ENCODE data around the gene BICRA.

The BICRA gene

DNA sequence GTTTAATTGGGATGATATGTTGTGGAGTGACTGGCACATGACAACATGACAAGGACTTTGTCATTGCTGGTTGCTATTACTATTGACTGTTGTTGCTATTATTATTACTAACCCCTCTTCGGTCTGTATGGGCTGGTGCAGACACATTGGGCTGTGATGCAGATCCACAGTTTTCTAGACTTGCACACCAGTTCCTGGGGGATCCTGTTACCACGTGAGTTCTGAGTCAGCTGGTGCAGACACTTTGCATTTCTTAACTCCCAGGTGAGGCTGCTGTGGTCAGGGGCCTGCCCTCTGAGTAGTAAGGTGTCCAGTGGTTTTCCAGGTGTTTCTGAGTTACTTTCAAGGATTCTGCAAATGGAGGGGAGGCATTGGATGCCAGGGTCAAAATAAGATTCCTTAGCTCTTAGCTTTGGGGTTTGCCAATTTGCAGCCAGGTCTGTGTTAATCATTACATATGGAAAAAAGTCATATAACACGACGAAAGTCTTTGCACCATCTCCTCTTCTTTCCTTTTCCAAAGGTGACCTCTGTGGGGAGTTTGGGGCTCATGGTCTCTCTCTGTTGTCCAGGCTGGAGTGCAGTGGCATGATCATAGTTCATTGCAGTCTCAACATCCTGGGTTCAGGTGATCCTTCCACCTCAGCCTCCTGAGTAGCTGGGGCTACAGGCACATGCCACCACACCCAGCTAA, 19.3 kb downstream of the BICRA start:
- Histone ChIP-seq H3K27ac (ENCODE audit: low read length) (no peak overlapping the region), H3K4me1 (ENCODE audit: low read length) (no peaks in the 10 kb centered on the region), H3K9me2 (replicated peaks; ENCODE audit: insufficient read depth, low read length) (no peaks in the 10 kb centered on the region), H3K27me3 (replicated peaks; ENCODE audit: insufficient read depth, low read length) (no peaks in the 10 kb centered on the region), H3K9me3 (replicated peaks; ENCODE audit: insufficient read depth, low read length) (no peaks in the 10 kb centered on the region), H3K4me2 (ENCODE audit: low read depth, low read length) (no peak overlapping the region), H2AFZ (ENCODE audit: low read length) (no peak overlapping the region), H4K20me1 (ENCODE audit: insufficient read depth, low read length) (no peaks in the 10 kb centered on the region), H3F3A (ENCODE audit: insufficient read depth, low read length) (no peaks in the 10 kb centered on the region), H3K4me3 (ENCODE audit: low read length) (no peak overlapping the region), H3K79me2 (ENCODE audit: low read length) (peaks cover 44% of the 10 kb centered on the region), H3K36me3 (replicated peaks; ENCODE audit: insufficient read depth, low read length) (no peaks in the 10 kb centered on the region), H3K9ac (ENCODE audit: low read length) (no peak overlapping the region)
- no peak for DNase-seq
- TF ChIP-seq EZH2 (optimal IDR thresholded peaks at IDR 0.05; ENCODE audit: low read depth, low read length) (no peak), EZH2phosphoT487 (IDR thresholded peaks at IDR 0.05; ENCODE audit: low read length) (no peak)
- TF ChIP-seq, protein P1, sequence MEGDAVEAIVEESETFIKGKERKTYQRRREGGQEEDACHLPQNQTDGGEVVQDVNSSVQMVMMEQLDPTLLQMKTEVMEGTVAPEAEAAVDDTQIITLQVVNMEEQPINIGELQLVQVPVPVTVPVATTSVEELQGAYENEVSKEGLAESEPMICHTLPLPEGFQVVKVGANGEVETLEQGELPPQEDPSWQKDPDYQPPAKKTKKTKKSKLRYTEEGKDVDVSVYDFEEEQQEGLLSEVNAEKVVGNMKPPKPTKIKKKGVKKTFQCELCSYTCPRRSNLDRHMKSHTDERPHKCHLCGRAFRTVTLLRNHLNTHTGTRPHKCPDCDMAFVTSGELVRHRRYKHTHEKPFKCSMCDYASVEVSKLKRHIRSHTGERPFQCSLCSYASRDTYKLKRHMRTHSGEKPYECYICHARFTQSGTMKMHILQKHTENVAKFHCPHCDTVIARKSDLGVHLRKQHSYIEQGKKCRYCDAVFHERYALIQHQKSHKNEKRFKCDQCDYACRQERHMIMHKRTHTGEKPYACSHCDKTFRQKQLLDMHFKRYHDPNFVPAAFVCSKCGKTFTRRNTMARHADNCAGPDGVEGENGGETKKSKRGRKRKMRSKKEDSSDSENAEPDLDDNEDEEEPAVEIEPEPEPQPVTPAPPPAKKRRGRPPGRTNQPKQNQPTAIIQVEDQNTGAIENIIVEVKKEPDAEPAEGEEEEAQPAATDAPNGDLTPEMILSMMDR (IDR thresholded peaks at IDR 0.05; ENCODE audit: low read length), result no peak

- Histone ChIP-seq H3K9me3 (replicated peaks; ENCODE audit: insufficient read depth, low read length) (no peaks in the 10 kb centered on the region), H3K27ac (ENCODE audit: low read length) (no peak overlapping the region), H3K27me3 (replicated peaks; ENCODE audit: insufficient read depth, low read length) (no peaks in the 10 kb centered on the region), H3F3A (ENCODE audit: insufficient read depth, low read length) (no peaks in the 10 kb centered on the region), H3K4me3 (ENCODE audit: low read length) (no peak overlapping the region), H3K79me2 (ENCODE audit: low read length) (peaks cover 41% of the 10 kb centered on the region), H3K4me1 (ENCODE audit: low read length) (no peaks in the 10 kb centered on the region), H2AFZ (ENCODE audit: low read length) (no peak overlapping the region), H3K4me2 (ENCODE audit: low read depth, low read length) (no peak overlapping the region), H4K20me1 (ENCODE audit: insufficient read depth, low read length) (no peaks in the 10 kb centered on the region), H3K36me3 (replicated peaks; ENCODE audit: insufficient read depth, low read length) (no peaks in the 10 kb centered on the region), H3K9ac (ENCODE audit: low read length) (no peak overlapping the region), H3K9me2 (replicated peaks; ENCODE audit: insufficient read depth, low read length) (no peaks in the 10 kb centered on the region)
- no peak for DNase-seq
- TF ChIP-seq, protein P1 (IDR thresholded peaks at IDR 0.05; ENCODE audit: low read length), result no peak
- TF ChIP-seq EZH2phosphoT487 (IDR thresholded peaks at IDR 0.05; ENCODE audit: low read length) (no peak), EZH2 (optimal IDR thresholded peaks at IDR 0.05; ENCODE audit: low read depth, low read length) (no peak)
Measured at GRCh38 chr19:47630594-47630993, 21.7 kb downstream of the BICRA start.

- H3K4me3 ChIP-seq (ENCODE audit: low read length), result no peak overlapping the region
- no peak overlapping the region for H3K4me2 ChIP-seq (ENCODE audit: low read depth, low read length)
- no peaks in the 10 kb centered on the region for H3F3A ChIP-seq (ENCODE audit: insufficient read depth, low read length)
- no peaks in the 10 kb centered on the region for H3K9me2 ChIP-seq (replicated peaks; ENCODE audit: insufficient read depth, low read length)
- no peaks in the 10 kb centered on the region for H3K4me1 ChIP-seq (ENCODE audit: low read length)
- no peak overlapping the region for H3K9ac ChIP-seq (ENCODE audit: low read length)
- H2AFZ ChIP-seq (ENCODE audit: low read length), result no peak overlapping the region
- no peak overlapping the region for H3K27ac ChIP-seq (ENCODE audit: low read length)
- no peaks in the 10 kb centered on the region for H4K20me1 ChIP-seq (ENCODE audit: insufficient read depth, low read length)
- no peaks in the 10 kb centered on the region for H3K9me3 ChIP-seq (replicated peaks; ENCODE audit: insufficient read depth, low read length)
- H3K79me2 ChIP-seq (ENCODE audit: low read length), result peaks cover 41% of the 10 kb centered on the region
- H3K27me3 ChIP-seq (replicated peaks; ENCODE audit: insufficient read depth, low read length), result no peaks in the 10 kb centered on the region
- DNase-seq, result no peak
- TF ChIP-seq, protein P1 (IDR thresholded peaks at IDR 0.05; ENCODE audit: low read length), result no peak
- TF ChIP-seq EZH2phosphoT487 (IDR thresholded peaks at IDR 0.05; ENCODE audit: low read length) (no peak), EZH2 (optimal IDR thresholded peaks at IDR 0.05; ENCODE audit: low read depth, low read length) (no peak)
- H3K36me3 ChIP-seq (replicated peaks; ENCODE audit: insufficient read depth, low read length), result no peaks in the 10 kb centered on the region
Measured at GRCh38 chr19:47631681-47632446, 22.9 kb downstream of the BICRA start.
